Neural cell (in vitro differentiated cells): ENCODE measurements around the gene PCP2. TPM values are rescaled to one million over a fixed set of nuclear protein-coding genes. Genes with fewer than 3 reads are reported as not detected.

Experiments
- H2AFZ ChIP-seq: fragments of 200-600, 300-800 bp; sonication (generic), shearing (Covaris generic); 2 replicates; pipeline ENCODE4 v1.6.0; 2014; ENCODE audit warnings: low read depth, mild to moderate bottlenecking, antibody characterized with exemption, low read length, moderate library complexity
- H3F3A ChIP-seq: fragments of 200-600 bp; shearing (Covaris generic); 2 replicates; pipeline ENCODE4 v1.6.1; 2016; ENCODE audit warnings: mild to moderate bottlenecking, moderate library complexity, mixed read lengths, antibody characterized with exemption, low read length; ENCODE audit not compliant: insufficient read depth, poor library complexity, severe bottlenecking
- H3K27ac ChIP-seq: fragments of 200-600, 300-800 bp; sonication (generic), shearing (Covaris generic); 2 replicates; pipeline ENCODE4 v1.5.1; 2014; ENCODE audit warnings: mild to moderate bottlenecking, low read length, moderate library complexity
- H3K27me3 ChIP-seq: fragments of 300-800, 200-600 bp; sonication (generic), shearing (Covaris generic); 2 replicates; pipeline ENCODE4 v1.6.0; 2014; ENCODE audit warnings: mild to moderate bottlenecking, low read depth, low read length, moderate library complexity; ENCODE audit not compliant: insufficient read depth
- H3K36me3 ChIP-seq: fragments of 300-800, 200-600 bp; sonication (generic), shearing (Covaris generic); 2 replicates; pipeline ENCODE4 v1.5.1; 2014; ENCODE audit warnings: mild to moderate bottlenecking, antibody characterized with exemption, low read length, moderate library complexity; ENCODE audit not compliant: insufficient read depth
- H3K4me2 ChIP-seq: fragments of 300-800, 200-600 bp; sonication (generic), shearing (Covaris generic); 2 replicates; pipeline ENCODE4 v1.6.0; 2014; ENCODE audit warnings: mild to moderate bottlenecking, low read length
- H3K4me3 ChIP-seq: fragments of 300-800, 200-600 bp; sonication (generic), shearing (Covaris generic); 2 replicates; pipeline ENCODE4 v1.5.1; 2014; ENCODE audit warnings: mild to moderate bottlenecking, low read length, moderate library complexity
- H3K79me2 ChIP-seq: fragments of 200-600 bp; shearing (Covaris generic); replicated peaks from 2 replicates; pipeline ENCODE4 v1.6.0; 2014; ENCODE audit warnings: mild to moderate bottlenecking, low read length, moderate library complexity; ENCODE audit not compliant: insufficient read depth
- H3K9ac ChIP-seq: fragments of 300-800, 200-600 bp; sonication (generic), shearing (Covaris generic); 2 replicates; pipeline ENCODE4 v1.6.1; 2016; ENCODE audit warnings: mild to moderate bottlenecking, low read length, mixed read lengths
- H3K9me2 ChIP-seq: fragments of 200-600 bp; shearing (Covaris generic); 2 replicates; pipeline ENCODE4 v1.6.1; 2016; ENCODE audit warnings: mild to moderate bottlenecking, low read length, mixed read lengths; ENCODE audit not compliant: insufficient read depth
- H3K9me3 ChIP-seq: fragments of 200-600, 300-800 bp; sonication (generic), shearing (Covaris generic); 2 replicates; pipeline ENCODE4 v1.6.1; 2016; ENCODE audit warnings: mild to moderate bottlenecking, mixed run types, low read length, moderate library complexity, mixed read lengths
- H4K20me1 ChIP-seq: fragments of 200-600 bp; shearing (Covaris generic); 2 replicates; pipeline ENCODE4 v1.6.1; 2016; ENCODE audit warnings: mild to moderate bottlenecking, mixed run types; ENCODE audit not compliant: insufficient read depth
- CTCF ChIP-seq: fragments of 450-650 bp; IDR thresholded peaks from 2 replicates; pipeline ENCODE4 v1.5.1; 2014; ENCODE audit warnings: antibody characterized with exemption, mild to moderate bottlenecking, moderate library complexity; ENCODE audit not compliant: poor library complexity, severe bottlenecking
- EP300 ChIP-seq: fragments of 450-650 bp; conservative IDR thresholded peaks from 2 replicates; pipeline ENCODE4 v1.6.1; 2014; ENCODE audit warnings: antibody characterized with exemption, mild to moderate bottlenecking, moderate library complexity; ENCODE audit not compliant: poor library complexity, severe bottlenecking
- EZH2 ChIP-seq: fragments of 200-600, 300-800 bp; shearing (Covaris generic), sonication (generic); IDR thresholded peaks from 2 replicates; pipeline ENCODE4 v1.6.1; 2014; ENCODE audit warnings: antibody characterized with exemption, low read length, borderline replicate concordance, mild to moderate bottlenecking; ENCODE audit not compliant: insufficient read depth, poor library complexity, severe bottlenecking
- MXI1 ChIP-seq: fragments of 450-650 bp; conservative IDR thresholded peaks from 2 replicates; pipeline ENCODE4 v1.6.1; 2014; ENCODE audit warnings: antibody characterized with exemption, mild to moderate bottlenecking; ENCODE audit not compliant: poor library complexity, severe bottlenecking
- POLR2AphosphoS5 ChIP-seq: IDR thresholded peaks from 2 replicates; pipeline ENCODE4 v1.6.1; 2012
- RAD21 ChIP-seq: fragments of 450-650 bp; conservative IDR thresholded peaks from 2 replicates; pipeline ENCODE4 v1.6.1; 2014; ENCODE audit warnings: antibody characterized with exemption, mild to moderate bottlenecking, moderate library complexity
- REST ChIP-seq: IDR thresholded peaks from 2 replicates; pipeline ENCODE4 v1.6.1; 2012; ENCODE audit warnings: borderline replicate concordance
- SMC3 ChIP-seq: fragments of 450-650 bp; conservative IDR thresholded peaks from 2 replicates; pipeline ENCODE4 v1.6.1; 2014; ENCODE audit warnings: antibody characterized with exemption, mild to moderate bottlenecking, moderate library complexity; ENCODE audit not compliant: poor library complexity
- TAF1 ChIP-seq: IDR thresholded peaks from 2 replicates; pipeline ENCODE4 v1.6.1; 2012; ENCODE audit warnings: low read depth
- polyA plus RNA-seq: library from polyadenylated mRNA; depleted of rRNA; stranded (reverse); fragments of >200 nt; gene quantifications from 2 replicates; pipeline ENCODE4 v1.2.3, GENCODE V29; 2014

PCP2 gene
- polyA plus RNA-seq, 1 donor from 2014 or later = not detected

- no peak overlapping the region for H2AFZ ChIP-seq
Measured at GRCh38 chr19:7657131-7657751, 23.7 kb upstream of the PCP2 start.

GRCh38 chr19:7655581-7655980, 22.1 kb upstream of the PCP2 start:
- Histone ChIP-seq H3K4me2 (no peak overlapping the region), H3K27ac (no peak overlapping the region), H4K20me1 (no peaks in the 10 kb centered on the region), H3K9me2 (no peaks in the 10 kb centered on the region), H3K9me3 (no peaks in the 10 kb centered on the region), H3K4me3 (no peak overlapping the region), H3K79me2 (no peaks in the 10 kb centered on the region), H3K27me3 (peaks cover 3% of the 10 kb centered on the region), H2AFZ (no peak overlapping the region), H3K9ac (no peak overlapping the region), H3K36me3 (no peaks in the 10 kb centered on the region), H3F3A (no peaks in the 10 kb centered on the region)
- TF ChIP-seq POLR2AphosphoS5 = no peak
- TF ChIP-seq REST = no peak
- no peak for TF ChIP-seq EZH2
- TF ChIP-seq TAF1 = no peak

More at GRCh38 chr19:7657131-7657751, 23.7 kb upstream of the PCP2 start:
- no peak overlapping the region for H3K4me3 ChIP-seq
- H3K9me3 ChIP-seq = no peaks in the 10 kb centered on the region
- H3K9ac ChIP-seq = no peak overlapping the region
- H3F3A ChIP-seq = no peaks in the 10 kb centered on the region
- no peaks in the 10 kb centered on the region for H3K9me2 ChIP-seq
- no peak overlapping the region for H3K27ac ChIP-seq
- no peaks in the 10 kb centered on the region for H3K36me3 ChIP-seq
- H3K4me2 ChIP-seq = no peak overlapping the region
- H3K79me2 ChIP-seq = no peaks in the 10 kb centered on the region
- no peaks in the 10 kb centered on the region for H4K20me1 ChIP-seq
- TF ChIP-seq RAD21 (no peak), MXI1 (no peak), POLR2AphosphoS5 (no peak)
- H3K27me3 ChIP-seq = no peaks in the 10 kb centered on the region

GRCh38 chr19:7654401-7654800, 20.9 kb upstream of the PCP2 start:
- TF ChIP-seq RAD21 (no peak), EZH2 (no peak), TAF1 (no peak), SMC3 (no peak), REST (no peak), CTCF (no peak), EP300 (no peak), MXI1 (no peak), POLR2AphosphoS5 (no peak)
- Histone ChIP-seq H2AFZ (no peak overlapping the region), H3F3A (no peaks in the 10 kb centered on the region), H3K4me2 (no peak overlapping the region), H4K20me1 (no peaks in the 10 kb centered on the region), H3K36me3 (no peaks in the 10 kb centered on the region), H3K27me3 (peaks cover 3% of the 10 kb centered on the region), H3K79me2 (no peaks in the 10 kb centered on the region), H3K9me2 (no peaks in the 10 kb centered on the region), H3K9ac (no peak overlapping the region), H3K9me3 (no peaks in the 10 kb centered on the region), H3K4me3 (no peak overlapping the region), H3K27ac (no peak overlapping the region)
